GM21619 (cell line): ENCODE results near the gene ADAMTS3.
A peak's percentile ranks its signal among the peaks of the same experiment; 100 is the strongest.
"Not testable (repeated sequence)": the region's sequence is repeated elsewhere in the genome, so short reads cannot be mapped to it uniquely, and the experiment has no call there.

Experiments used
- ATAC-seq: cut with Tn5 transposase; IDR thresholded peaks from one replicate; pipeline ENCODE4 v1.9.1; 2021; ENCODE audit not compliant: unreplicated experiment

Gene ADAMTS3

DNA sequence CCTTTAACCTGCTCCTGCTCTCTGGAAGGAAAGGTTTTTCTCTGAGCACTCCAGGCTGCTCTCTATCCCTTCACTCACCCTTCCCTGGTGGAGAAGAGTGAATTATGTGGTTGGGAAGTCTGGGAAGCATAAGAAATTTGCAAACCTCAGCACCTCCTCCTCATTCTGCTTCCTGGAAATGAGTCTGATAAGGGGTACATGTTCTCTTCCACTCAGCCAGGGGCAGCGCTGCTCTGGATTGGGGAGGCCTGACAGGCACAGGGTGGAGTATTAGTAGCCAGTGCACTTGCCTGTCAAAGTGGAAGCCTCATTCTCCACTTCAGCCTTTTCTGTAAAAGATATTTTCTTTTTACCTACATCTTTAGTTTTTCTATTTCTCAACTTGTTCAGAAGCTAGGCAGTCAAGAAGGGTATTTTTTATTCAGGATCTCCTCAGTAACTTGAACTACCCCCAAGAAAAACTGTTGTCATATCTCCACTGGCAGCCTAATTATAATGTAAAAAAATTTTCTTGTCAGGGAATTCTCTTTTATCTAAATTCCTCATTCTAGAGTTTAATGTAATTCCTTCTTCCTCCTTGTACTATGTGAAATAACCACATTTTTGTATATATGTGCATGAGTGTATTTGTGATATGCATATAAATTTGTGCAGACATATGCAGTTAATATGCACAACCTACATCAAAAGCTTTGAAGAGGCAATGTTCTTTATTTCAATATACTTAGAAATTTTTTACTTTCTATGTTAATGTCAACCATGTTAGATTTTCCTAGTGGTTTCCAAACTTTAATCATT is 15.3 kb downstream of the ADAMTS3 start:
- ATAC-seq = no peak

DNA sequence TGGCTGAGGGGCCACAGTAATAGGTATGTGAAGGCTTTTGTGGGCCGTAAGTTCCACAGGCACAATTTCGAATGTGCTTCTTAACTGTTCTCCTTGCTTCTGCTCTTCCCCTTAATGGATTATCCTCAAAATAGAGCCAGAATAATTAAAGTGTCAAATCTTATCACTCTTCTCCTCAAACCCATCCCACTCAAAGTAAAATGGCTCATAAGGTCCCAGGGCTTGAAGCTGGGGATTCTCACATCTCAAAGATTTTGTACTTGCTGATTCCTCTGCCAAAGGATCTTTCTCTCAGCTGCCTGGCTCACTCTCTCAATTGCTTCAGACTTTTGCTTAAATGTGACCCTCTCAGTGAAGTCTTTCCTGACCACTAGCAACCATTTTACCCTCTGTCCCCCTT is 16.6 kb downstream of the ADAMTS3 start:
- ATAC-seq = no peak

DNA sequence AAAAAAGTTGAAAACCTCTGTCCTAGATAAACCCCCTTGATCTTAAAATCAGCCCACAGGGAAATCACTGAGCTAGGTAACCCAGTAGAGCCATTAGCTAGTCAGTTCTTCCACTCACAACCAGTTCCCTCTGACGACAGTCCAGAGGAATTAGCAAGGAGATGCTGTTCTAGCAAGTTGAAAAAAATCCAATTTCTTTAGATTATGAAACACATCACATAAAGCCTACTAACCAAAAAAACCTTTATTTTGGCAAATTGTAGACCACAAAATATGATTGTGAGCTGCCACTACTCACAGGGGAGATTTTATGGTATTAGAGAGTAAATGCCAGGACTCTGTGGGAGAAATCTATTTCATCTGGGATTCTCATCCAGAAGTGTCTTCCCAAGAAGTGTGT is 22.6 kb downstream of the ADAMTS3 start:
- ATAC-seq = no peak

DNA sequence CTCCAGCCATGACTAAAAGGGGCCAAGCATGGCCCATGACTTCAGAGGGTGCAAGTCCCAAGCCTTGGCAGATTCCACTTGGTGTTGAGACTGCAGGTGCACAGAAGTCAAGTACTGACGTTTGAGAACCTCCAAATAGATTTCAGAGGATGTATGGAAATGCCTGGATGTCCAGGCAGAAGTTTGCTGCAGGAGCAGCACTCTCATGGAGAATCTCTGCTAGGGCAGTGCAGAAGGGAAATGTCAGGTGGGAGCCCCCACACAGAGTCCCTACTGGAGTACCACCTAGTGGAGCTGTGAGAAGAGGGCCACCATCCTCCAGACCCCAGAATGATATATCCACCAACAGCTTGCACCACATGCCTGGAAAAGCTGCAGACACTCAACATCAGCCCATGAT is 28.3 kb downstream of the ADAMTS3 start:
- ATAC-seq = not testable (repeated sequence)

DNA sequence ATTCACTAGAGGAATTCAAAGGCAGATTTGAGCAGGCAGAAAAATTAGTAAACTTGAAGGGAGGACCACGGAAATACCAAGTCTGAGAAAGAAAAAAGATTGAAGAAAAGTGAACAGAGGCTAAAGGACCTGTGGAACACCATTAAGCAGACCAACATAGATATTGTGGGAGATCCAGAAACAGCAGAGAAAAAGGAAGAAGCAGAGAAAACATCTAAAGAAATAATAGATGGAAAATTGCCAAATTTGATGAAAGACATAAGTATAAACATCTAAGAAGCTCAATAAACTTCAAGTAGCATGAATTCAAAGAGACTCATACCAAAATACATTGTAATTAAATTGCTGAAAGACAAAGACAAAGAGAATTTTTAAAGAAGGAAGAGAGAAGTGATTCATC is 31.0 kb downstream of the ADAMTS3 start:
- ATAC-seq = no peak

DNA sequence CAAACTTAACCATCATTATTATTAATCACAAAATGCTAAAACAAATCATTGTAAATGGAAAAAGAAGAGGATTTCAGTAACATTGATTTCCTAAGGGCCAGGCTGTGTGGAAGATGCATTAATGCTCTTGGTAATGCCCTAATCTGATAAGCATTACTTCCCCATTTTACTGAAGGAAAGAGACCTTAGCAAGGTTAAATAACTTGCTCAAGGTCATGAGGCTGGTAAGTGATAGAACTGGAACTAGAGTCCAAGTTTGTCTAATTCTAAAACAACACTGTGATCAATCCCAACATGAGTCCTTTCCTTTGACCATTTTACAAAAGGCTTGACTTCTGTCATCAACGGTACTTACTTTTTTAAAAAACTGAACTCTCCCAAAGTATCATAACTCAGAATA is 32.6 kb downstream of the ADAMTS3 start:
- no peak for ATAC-seq

DNA sequence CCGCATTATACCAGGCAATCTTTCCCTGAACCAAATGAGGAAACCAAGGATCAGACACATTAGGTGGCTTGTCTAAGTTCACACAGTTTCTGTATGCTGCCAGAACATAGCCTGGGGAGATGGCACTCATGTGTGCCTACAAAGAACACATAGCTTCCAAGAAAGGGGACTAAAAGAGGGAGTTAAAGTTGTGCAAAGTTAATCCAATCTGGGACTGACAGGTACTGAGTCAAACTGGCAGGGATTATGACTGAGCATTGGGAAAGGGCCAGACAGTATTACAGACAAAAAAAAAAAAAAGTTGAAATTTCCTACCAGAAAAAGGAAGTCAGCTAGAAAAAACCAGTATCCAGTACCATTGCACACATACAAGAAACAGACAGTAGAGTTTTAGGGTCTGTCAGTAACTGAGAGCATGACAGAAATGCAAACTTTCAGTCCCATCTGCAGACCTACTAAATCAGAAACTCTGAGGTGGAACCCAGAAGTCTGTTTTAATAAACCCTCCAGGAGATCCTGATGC is 37.2 kb downstream of the ADAMTS3 start:
- no peak for ATAC-seq

DNA sequence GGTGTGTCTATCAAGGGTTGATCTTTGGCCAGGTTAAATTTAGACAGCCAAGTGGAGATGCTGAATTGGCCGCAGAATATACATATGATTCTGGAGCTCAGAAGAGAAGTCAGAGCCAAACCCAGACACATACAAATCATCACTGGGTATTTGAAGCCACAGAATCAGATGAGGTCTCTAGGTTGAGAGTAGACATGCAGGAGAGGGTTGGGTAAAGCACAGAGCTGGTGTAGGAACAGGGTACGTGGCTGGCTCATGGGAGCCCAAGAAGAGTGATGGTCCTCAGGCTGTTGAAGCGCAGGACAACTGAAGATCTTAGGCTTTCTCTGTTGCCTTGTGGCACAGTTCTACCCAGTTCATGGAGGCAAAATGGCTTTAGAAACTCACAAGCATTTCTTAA is 37.7 kb downstream of the ADAMTS3 start:
- no peak for ATAC-seq

DNA sequence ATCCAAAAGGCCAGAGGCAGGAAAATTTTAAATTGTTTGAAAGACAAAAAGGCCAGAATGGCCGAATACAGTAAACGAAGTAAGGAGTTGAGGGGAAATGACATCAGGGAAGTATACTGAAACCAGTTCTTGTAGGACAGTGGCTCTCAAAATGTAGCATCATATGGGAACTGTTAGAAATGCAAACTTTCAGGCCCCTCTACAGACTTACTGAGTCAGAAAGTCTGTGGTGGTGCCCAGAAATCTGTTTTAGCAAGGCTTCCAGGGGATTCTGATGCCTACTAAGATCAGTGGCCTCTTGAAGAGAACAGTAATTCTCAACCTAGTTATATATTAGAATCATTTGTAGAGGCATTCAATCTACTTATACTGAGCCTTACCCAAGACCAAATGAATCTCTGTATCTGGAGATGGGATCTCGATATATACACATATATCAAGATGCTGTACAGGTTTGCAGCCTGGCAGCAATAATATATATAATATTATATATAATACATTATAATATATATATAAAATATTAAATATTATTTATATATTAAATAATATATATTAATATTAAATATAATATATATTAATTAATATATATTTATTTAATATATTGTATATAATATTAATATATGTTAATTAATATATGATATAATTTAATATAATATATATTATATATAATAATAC is 39.7 kb downstream of the ADAMTS3 start:
- no peak for ATAC-seq

DNA sequence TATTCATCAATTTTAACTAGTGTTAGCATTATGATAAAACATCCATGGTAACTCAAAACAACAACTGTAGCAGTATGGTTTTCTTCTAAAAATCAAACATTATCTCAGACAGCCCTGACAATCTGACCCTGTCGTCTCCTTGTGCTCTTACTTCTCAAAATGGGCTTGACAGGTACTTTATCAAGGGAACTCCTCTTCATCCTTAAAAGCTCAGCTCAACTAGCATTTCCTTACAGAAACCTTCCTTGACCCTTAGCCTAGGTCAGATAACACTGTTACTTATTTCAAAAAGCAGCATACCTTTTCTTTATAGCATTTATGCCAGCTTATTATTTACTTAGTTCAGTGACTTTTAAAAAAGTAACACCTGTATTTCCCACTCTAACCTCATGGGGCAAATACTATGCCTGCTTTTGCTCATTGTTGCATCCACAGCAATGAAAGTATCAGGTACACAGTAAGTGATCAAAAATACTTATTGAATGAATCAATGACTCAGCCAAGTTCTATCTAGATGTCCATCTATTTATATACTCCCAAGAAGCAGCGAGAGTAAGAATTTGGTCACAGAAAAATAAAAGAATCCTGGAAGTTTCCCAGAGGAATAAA is 41.9 kb downstream of the ADAMTS3 start:
- no peak for ATAC-seq

DNA sequence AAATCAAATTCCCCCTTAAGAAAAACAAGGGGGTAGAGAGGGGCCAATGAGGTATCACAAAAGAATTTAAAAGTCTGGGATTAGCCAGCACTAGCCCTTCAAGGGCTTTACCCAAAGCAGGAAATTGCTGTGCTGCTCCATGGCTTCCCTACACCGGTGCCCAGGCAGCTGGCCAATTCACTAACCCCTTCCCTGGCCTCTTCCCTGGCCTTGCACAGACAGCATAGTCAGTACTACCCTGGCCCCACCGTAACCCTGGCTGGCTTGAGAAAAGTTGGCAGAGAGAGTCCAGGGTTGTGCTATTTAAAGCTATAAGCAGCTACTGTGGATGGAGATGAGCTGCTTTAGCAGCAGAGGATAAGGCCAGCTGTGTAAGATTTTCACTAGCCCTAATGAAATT is 43.1 kb downstream of the ADAMTS3 start:
- no peak for ATAC-seq

DNA sequence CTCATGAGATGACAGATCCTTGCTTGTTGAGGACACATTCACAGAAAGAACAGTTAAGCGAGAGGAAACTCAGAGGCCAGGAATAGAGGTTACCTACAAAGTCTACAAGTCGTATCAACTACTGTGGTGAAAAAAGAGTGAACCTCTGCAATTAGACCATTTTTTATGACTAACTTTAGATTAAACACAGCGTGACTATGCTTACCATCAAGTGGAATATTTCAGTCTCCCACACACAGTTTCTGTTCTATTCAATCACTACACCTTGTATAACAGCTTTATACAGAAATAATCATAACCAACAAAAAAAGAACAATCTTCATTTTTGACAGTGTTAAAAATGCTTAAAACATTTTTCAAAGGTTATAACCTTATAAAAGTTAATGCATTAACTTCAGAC is 46.6 kb downstream of the ADAMTS3 start:
- ATAC-seq = no peak

DNA sequence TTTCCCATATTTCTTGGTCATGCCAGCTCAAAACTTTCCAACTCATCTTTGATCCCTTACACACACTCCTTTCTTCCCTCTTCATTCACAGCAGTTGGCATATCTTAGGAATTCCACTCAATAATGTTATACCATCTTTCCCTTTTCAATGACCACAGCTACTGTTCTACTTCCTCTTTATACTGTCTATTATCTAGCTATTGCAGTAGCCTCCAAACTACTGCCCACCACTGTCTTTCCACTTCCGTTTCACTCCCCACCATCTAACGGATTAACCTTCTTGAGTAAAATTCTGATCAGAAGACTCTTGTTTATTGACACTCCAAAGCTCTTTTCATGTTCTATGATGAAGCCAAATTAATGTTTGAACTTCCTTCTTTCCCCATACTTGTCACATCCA is 55.8 kb downstream of the ADAMTS3 start:
- ATAC-seq = no peak

DNA sequence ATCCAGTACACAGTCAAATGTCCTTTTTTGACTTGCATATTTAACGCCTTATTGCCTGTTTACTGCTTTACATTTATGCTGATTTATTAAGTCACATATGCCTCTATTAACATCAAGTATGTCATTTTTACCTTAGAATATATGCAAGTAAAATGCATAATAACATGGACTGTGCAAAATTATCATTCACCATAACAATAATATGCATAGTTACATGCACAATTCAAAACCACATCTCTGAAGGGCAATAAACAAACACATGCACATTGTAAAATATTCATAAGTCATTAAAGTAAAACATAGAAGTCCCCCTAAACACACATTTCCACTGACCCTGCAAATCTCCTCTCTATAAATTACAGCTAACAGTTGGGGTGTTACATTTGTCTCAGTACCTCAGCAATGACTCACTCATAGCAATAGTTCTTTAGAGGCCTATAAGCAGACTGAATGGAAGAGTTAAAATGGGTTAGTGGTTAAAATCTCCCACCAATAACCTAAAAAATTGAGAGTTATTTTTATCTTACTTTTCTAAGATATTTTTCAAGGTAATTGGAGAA is 61.1 kb downstream of the ADAMTS3 start:
- no peak for ATAC-seq

DNA sequence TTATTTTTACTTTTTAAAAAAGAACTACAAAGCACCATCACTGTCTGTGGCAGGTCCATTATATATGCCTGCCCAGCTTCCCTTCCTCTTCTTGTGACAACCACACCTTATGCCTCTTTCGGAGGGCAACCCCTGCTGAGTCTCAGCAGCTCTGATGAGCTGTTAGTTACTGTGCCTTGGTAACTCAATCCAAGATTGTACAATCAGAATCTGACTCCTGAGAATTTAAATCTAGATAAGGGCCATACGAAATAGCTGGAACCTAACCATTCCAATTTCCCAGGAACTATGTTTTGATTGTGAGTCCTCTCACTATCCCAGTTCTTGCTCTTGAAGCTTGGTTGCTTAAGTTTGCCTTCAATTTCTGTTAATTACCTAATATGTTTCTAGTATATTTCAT is 61.9 kb downstream of the ADAMTS3 start:
- no peak for ATAC-seq

DNA sequence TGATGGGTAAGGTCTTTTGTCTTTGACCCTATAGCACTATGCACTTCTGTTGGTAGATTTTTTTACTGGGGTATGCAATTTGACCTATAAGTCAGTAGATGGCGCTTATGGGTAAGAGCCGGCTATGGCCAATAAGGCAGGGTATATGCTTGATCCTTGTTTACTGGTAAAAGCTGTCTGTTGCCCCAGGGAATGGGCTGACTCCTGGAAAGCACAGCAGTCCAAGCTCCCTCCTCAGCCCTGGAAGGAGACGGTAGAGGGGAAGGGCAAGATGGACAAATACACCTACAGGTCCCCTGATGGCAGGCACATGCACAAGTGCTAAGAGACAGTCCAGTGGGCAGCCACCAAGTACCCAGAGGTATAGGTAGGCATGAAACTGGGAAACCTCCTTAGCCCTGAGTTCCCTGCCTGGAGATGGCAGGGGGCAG is 63.7 kb downstream of the ADAMTS3 start:
- ATAC-seq = peak; percentile 90

DNA sequence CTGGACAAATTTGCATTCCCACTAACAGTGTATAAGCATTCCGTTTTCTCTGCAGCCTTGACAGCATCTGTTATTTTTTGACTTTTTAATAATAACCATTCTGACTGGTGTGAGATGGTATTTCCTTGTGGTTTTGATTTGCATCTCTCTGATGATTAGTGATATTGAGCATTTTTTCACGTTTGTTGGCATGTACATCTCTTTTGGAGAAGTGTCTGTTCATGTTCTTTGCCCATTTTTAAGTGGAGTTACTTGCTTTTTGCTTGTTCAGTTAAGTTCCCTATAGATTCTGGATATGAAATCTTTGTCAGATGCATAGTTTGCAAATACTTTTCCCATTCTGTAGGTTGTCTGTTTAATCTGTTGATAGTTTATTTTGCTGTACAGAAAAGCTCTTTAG is 68.8 kb downstream of the ADAMTS3 start:
- no peak for ATAC-seq

DNA sequence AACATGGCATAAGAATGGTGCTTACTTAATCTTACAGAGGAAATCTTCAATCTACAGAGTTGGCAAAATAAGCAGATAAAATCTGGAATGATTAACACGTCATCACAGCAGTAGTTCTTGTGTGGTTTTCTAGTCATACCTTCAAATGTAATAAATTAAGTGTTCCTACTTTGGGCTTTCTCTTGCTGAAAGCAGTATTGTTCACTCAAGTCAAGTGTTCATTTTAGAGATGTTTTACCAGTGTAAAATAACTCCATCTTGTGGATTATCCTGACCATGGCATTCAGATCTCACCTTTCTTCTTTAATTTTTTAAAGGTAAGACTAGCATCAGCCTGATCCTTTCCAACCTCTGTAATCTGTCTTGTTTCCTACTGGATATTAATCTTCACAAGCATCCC is 72.9 kb downstream of the ADAMTS3 start:
- ATAC-seq = no peak

DNA sequence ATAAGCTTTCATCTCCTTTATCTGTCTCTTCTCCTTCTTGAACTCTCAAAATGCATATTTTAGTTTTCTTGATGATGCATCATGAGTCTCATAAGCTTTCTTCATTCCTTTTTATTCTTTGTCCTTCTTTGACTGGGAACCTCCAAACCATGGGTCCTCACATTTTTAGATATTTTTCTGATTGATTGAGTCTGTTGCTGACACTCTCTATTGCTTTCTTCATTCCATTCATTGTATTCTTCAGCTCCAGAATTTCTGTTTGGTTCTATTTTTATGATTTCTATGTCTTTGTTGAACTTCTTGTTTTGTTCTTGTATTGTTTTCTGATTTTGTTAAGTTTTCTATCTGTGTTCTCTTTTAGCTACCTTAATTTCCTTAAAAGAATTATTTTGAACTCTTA is 74.9 kb downstream of the ADAMTS3 start:
- ATAC-seq = no peak

DNA sequence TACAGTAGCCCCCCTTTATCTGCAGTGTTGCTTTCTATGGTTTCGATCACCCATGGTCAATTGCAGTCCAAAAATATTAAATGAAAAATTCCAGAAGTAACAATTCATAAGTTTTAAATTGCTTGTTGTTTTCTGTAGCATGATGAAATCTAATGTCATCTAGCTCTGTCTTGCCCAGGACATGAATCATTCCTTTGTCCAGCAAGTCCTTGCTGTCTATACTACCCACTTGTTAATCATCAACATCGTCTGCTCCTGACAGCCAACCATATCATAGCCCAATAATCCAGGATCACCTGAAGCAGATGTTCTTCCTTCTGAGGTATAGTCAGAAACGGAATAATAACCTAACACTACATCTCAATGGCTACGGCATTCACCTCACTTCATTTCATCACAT is 79.8 kb downstream of the ADAMTS3 start:
- no peak for ATAC-seq

DNA sequence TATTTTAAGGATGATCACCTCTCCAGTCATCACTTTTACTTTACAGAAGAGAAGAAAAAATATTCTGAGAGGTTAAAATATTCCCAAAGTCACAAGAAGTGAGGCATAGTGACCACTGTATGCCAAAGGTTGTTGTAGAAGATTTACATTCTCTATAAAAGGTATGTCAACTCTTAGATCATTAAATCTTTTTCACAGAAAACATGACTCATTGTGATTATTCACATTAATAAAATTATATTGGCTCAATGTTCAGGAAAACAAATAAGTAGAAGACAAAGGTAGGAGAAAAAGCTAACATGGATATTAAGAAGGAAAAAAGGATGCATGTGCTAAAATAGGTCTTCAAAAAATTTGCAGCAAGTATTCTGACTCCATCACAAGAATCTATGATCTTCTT is 82.0 kb downstream of the ADAMTS3 start:
- no peak for ATAC-seq

DNA sequence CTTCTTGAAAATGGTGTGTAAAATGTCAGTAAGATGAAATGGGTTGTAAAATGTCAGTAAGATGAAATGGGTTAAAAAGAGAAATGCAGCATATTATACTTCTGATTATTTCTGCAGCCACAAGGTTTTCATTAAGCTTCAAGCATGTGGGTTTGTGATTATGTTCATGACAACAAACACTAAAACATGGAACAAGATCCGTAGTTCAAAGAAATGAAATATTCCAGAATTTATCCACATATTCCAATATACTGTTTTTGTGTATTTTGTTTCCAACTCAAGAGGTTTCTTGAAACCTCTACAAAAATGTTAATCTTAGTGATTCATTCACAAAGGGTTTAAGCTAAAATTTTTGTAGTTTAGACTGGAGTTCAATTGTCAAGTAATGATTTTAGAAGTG is 84.0 kb downstream of the ADAMTS3 start:
- ATAC-seq = no peak
